NCI-H1436 treated with DMSO at 0.1 percent for 48 hours (cell line): ENCODE data around the gene PPP2R2C.

ENCODE experiments used
- DNase-seq: peaks from one replicate; lab custom pipeline; 2025; lab: John Stamatoyannopoulos, UW

The PPP2R2C gene

DNA sequence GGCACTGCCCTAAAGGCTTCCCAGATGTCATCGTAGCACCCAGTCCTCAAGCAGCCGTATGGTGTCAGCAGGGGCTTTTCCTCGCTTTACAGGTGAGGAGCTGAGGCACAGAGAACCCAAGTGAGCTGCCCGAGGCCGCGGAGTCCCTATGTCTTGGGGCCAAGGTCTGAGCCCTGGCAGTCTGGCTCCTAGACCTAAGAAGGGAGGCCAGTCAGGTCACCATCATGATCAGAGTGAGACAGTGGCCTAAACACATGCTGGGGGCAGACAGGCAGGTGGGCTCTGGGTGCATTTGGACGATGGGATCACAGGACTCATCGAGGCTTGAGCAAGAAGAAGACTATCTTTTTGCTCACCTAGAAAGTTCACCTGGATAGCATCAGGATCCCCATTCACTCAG lies 107.8 kb downstream of the PPP2R2C start:
- no peak for DNase-seq

GRCh38 chr4:6364146-6364545 lies 108.3 kb downstream of the PPP2R2C start:
- DNase-seq = no peak

DNA sequence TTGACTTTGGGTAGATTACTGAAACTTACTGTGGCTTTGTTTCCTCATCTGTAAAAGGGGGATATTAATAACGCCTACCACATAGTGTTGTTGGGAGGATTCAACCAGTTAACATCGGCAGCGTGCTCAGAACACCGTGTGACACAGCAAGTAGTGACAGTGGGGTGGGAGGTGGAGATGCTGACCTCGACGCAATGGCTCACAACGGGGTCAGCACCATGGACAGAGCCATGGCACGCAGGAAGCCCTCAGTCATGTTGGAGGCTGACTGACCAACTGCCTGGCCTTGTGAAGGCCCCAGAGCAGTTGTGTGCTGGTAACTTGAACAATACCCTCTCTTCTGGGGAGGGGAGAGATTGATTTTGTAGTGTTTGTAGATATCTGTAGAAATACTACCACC lies 109.5 kb downstream of the PPP2R2C start:
- no peak for DNase-seq

DNA sequence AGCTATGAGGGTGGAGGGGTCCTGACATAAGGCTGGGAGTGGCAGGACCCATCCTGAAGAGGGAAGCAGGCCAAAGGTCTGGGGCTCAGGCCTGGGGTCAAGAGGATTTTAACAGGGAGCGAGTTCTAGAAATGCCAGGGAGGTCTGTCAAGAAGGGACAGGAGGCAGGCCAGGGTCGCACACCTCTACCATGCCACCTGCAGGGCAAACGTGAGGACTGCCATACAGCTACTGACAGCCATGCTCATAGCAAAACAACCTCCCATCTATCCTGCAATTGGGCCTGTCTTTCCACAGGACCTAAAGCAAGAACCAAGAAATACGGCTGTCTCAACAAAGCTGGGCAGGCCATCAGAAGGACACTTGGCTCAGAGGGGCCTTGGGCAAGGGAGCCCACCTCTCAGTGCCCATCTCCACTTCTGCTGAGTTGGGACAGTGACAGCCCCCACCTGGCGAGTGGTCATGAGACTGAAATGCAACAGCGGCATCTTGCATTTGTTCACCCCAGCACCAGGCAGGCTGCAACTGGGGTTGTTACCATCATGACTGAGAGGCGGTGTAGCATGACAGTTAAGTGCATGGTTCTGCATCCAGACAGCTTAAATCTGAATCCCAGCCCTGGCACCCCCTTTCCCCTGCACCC lies 110.0 kb downstream of the PPP2R2C start:
- DNase-seq = no peak

DNA sequence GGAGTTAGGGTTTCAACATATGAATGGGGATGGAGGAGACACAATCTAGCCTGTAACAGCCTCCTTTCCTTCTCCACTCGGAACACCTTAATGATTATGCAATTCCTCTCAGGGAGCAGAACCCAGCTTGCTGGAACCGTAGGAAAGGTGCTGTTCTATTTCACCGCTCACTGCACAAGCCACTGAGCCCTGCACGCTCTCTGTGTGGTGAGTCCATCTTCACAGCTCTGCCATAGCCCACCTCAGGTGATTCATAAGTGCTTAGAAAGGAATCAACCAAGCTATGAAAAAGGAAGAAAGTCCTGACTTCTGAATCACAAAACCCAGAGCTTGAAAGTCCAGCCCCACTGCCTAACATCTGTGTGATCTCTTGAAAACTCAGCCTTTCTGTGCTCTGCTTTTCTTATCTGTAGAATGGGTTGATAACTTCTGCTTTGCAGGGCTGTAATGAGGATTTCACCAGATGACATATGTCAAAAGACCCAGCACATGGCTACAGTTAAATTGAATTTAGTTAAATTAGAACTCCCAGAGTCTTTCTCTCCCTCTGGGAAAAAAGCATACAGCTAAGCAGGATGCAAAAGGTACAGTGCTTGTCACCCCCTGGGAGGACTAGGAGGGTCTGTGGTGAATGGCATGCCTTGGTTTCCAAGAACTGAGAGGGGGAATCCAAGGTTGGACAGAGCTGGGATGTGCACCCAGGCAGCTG lies 111.2 kb downstream of the PPP2R2C start:
- no peak for DNase-seq

DNA sequence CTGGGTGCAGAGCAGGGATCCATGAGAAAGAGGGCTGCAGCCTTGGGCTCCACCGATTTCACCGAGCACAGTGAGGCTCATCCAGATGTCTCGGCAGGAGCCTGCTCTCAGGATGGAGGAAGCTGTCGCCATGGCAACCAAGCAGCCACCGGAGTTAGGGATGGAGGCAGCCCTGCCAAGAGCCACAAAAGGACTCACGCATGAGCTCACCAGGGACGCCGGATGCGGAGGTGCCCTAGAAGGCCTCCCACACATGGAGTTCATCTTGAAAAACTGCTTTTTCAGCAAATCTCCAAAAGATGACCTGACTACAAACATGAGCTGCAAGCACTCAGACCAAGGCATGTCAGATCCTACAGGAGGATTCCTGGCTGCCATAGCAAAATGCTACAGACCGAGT lies 112.0 kb downstream of the PPP2R2C start:
- no peak for DNase-seq

- DNase-seq = no peak
Observed at GRCh38 chr4:6359536-6360308, 112.7 kb downstream of the PPP2R2C start.

DNA sequence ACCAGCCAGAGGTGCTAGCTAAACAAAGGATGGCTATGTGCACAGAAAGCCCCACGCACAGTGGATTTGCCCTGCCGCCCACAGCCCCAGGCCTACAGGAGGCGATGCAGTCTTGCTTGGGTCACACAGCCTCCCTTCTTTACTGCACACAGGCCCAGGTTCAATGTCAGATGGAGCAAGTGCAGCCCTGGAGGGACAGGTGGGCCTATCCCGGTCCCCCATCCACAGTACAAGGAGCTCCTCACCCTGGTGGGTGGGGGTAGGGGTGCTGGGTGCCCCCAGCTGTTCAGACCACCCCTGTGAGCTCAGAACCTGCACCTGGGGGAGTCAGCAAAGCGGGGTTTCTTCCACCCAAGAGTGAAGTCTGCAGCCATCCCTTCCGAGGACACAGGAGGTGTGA lies 114.9 kb downstream of the PPP2R2C start:
- no peak for DNase-seq

GRCh38 chr4:6356076-6356560 lies 116.3 kb downstream of the PPP2R2C start:
- no peak for DNase-seq

DNA sequence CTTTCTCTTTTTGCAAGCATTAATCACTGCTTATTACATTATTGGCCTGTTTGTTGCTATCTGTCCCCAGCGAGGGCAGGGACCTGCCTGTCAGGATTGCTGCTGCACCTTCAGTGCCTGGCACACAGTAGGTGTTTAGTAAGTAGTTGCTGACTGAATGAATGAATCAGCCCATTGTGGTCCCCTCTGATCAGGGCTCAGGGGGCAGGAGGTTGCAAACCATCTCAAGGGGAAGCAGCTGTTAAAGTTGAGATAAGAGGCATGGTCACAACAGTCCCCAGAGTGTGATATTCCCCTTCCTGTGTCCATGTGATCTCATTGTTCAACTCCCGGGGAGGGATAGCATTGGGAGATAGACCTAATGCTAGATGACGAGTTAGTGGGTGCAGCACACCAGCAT lies 117.4 kb downstream of the PPP2R2C start:
- no peak for DNase-seq

DNA sequence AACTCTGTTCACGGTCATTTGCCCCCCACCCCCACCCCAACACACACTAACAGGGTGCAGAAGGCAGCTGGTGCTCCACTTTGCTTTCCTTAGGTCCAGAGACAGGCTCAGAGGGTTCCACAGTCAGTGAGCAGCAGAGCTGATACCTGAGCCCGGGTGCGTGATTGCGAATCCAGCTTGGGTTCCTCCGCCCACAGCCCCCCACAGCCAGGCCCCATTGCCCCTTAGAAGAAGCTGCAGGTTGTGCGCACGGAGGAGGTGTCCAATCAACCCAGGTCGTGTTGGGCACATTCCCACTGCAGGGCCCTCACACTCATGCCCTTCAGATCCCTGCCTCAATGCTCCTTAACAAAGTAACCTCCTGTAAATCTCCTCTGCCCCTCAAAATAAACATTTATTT lies 117.8 kb downstream of the PPP2R2C start:
- DNase-seq = no peak

- no peak for DNase-seq
Observed at GRCh38 chr4:6354119-6354518, 118.3 kb downstream of the PPP2R2C start.

- no peak for DNase-seq
Observed at GRCh38 chr4:6352031-6352692, 120.3 kb downstream of the PPP2R2C start.

- DNase-seq = no peak
Observed at GRCh38 chr4:6351246-6352000, 121.0 kb downstream of the PPP2R2C start.

- DNase-seq = no peak
Observed at GRCh38 chr4:6350646-6351045, 121.8 kb downstream of the PPP2R2C start.

DNA sequence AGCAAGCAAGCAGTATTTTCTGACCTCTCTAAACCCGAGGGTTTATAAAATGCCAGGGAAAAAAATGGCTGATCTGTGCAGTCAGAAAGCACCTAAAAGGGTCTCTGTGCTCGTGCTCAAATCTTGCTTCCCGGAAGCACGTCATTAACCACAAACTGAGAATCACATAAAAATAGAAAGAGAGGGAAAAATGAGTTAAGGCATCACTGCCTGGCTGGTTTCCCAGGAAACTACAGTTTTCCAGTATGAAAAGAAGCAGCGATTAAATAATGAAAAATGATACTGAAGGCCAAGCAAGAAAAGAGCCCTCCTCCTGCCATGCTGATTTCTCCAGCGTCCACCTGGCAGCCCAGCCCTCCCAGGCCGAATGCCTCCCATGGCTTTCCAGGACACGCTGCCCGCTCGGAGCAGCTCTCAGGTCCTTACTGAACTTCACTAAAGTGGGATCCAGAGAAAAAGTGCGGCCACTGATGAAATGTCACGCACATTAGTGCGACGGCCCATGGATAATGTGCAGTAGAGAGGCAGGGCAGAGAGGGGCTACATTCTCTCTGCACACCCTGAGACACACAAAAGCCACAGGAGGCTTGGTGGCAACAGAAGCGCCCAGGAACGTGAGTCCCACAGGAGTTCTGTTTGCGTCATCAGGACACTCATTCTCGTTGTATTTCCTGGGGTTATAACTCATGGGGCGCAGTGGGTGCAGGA lies 122.4 kb downstream of the PPP2R2C start:
- no peak for DNase-seq

- no peak for DNase-seq
Observed at GRCh38 chr4:6348408-6348807, 124.0 kb downstream of the PPP2R2C start.

GRCh38 chr4:6347511-6348045 lies 124.8 kb downstream of the PPP2R2C start:
- no peak for DNase-seq

GRCh38 chr4:6346373-6347110 lies 125.9 kb downstream of the PPP2R2C start:
- no peak for DNase-seq

GRCh38 chr4:6345866-6346265 lies 126.5 kb downstream of the PPP2R2C start:
- no peak for DNase-seq
